ENCODE data around the gene SPATA3. TPM values are rescaled to one million over a fixed set of nuclear protein-coding genes. Genes with fewer than 3 reads are reported as not detected.

The SPATA3 gene
- total RNA-seq (2014; rRNA removed; shearing (Covaris generic); ENCODE audit: low replicate concordance) = not detected in 2 replicates

DNA sequence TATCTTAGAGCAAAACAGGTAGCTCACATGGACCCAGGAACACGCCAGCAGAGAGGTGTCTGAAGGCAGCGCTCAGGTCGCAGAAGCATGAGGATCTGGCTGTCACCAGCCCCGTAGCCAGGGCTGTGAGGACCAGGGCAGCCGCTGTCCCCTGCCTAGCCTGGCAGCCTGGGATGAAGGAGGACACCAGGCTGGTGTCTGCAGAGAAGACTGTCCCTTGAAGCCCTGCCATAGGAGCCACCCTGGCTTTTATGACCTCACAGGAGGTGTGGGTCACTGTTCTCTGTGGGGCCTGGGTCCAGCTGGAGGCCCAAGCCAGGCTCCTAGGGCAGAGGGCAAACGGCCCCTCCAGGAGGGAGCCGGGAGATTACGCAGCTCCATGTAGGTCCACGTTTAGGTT is at the start of gene SPATA3:
SPATA3 (plus strand) TSS at position 301 of the 400 bp plus-strand sequence. CDS start 113 bp downstream, outside the sequence.
- Histone ChIP-seq H2AFZ (ENCODE audit: low read length) (no peak within 1 kb of the TSS), H3K9ac (ENCODE audit: low read length) (no peak within 1 kb of the TSS), H3K27ac (ENCODE audit: low read length) (no peak within 1 kb of the TSS), H3K4me2 (ENCODE audit: low read depth, low read length, poor library complexity, severe bottlenecking) (no peak within 1 kb of the TSS), H3K27me3 (ENCODE audit: low read length) (no peaks in the 10 kb centered on the region), H4K20me1 (ENCODE audit: insufficient read depth, low read depth, low read length) (no peaks in the 10 kb centered on the region), H3K9me2 (replicated peaks; ENCODE audit: insufficient read depth, low read length) (no peaks in the 10 kb centered on the region), H3K79me2 (ENCODE audit: low read length) (no peaks in the 10 kb centered on the region), H3K9me3 (ENCODE audit: low read length) (no peaks in the 10 kb centered on the region), H3K36me3 (ENCODE audit: insufficient read depth, low read length) (no peaks in the 10 kb centered on the region), H3K4me3 (ENCODE audit: low read length) (no peak within 1 kb of the TSS), H3K4me1 (ENCODE audit: low read length) (no peaks in the 10 kb centered on the region)
- DNase-seq = no peak

DNA sequence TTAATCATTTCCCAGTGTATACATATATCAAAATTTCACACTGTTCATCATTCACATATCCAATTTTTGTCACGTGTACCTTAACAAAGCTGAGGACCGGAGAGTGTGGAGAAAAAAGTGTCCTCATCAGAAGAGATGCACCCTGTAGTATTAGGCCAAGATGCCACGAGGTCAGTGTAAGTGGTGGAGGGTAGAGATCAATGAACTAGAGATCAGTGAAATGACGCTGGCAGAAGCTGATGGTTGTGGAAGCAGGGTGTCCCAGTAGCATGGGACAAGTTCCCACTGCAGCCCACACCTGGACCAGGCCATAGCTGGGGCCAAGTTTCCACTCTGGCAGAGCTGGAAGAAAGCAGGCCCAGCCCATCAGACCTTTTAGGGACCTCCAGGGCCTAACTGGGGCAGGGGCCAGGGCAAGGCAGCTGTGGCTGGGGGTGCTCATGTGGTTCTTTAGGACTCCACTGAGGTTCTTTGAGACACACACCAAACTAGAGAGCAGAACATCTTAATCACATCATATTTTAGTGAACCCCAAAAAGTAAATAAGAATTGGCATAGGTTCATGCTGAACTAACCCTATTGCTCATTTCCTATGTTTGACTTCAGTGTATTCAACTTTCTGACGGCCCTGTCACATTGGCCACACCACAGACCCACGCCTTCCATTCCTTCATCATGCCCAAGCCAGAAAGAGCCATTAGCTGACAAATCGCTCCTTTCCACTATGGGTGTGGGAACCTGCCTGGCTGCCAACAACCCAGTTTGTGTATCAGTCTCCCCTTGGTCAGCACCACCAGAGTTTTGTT is 49.3 kb upstream of the SPATA3 start:
- Histone ChIP-seq H3K9ac (ENCODE audit: low read length) (no peak overlapping the region), H3K4me2 (ENCODE audit: low read depth, low read length, poor library complexity, severe bottlenecking) (no peak overlapping the region), H3K4me3 (ENCODE audit: low read length) (no peak overlapping the region)

DNA sequence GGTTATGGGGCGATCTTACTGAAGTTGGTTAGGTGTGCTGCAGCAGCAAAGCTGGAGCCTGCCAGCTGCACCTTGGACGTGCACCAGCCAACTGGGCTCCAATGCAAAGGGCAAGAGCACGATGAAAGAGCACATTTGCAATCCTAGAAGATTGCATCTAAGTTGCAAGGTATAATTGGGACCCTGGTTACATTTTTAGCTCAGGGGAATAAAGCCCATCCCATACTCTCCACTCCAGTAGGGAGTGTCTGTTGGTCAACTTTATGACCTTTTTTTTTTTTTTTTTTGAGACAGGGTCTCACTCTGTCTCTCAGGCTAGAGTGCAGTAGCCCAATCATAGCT is 48.7 kb upstream of the SPATA3 start:
- Histone ChIP-seq H4K20me1 (ENCODE audit: insufficient read depth, low read depth, low read length) (no peaks in the 10 kb centered on the region), H3K4me1 (ENCODE audit: low read length) (peaks cover 15% of the 10 kb centered on the region), H2AFZ (ENCODE audit: low read length) (no peak overlapping the region), H3K9me3 (ENCODE audit: low read length) (no peaks in the 10 kb centered on the region), H3K27ac (ENCODE audit: low read length) (no peak overlapping the region), H3K79me2 (ENCODE audit: low read length) (no peaks in the 10 kb centered on the region), H3K4me2 (ENCODE audit: low read depth, low read length, poor library complexity, severe bottlenecking) (no peak overlapping the region), H3K9me2 (replicated peaks; ENCODE audit: insufficient read depth, low read length) (no peaks in the 10 kb centered on the region), H3K4me3 (ENCODE audit: low read length) (no peak overlapping the region), H3K27me3 (ENCODE audit: low read length) (no peaks in the 10 kb centered on the region), H3K36me3 (ENCODE audit: insufficient read depth, low read length) (no peaks in the 10 kb centered on the region), H3K9ac (ENCODE audit: low read length) (no peak overlapping the region)
- DNase-seq = no peak

More for the DNA sequence above, 49.3 kb upstream of the SPATA3 start:
- no peaks in the 10 kb centered on the region for H3K36me3 ChIP-seq (ENCODE audit: insufficient read depth, low read length)
- H3K4me1 ChIP-seq (ENCODE audit: low read length) = peaks cover 15% of the 10 kb centered on the region
- no peak overlapping the region for H3K27ac ChIP-seq (ENCODE audit: low read length)
- no peaks in the 10 kb centered on the region for H3K79me2 ChIP-seq (ENCODE audit: low read length)
- no peaks in the 10 kb centered on the region for H3K9me3 ChIP-seq (ENCODE audit: low read length)
- H2AFZ ChIP-seq (ENCODE audit: low read length) = no peak overlapping the region
- H3K9me2 ChIP-seq (replicated peaks; ENCODE audit: insufficient read depth, low read length) = no peaks in the 10 kb centered on the region
- no peaks in the 10 kb centered on the region for H4K20me1 ChIP-seq (ENCODE audit: insufficient read depth, low read depth, low read length)
- DNase-seq = no peak
- H3K27me3 ChIP-seq (ENCODE audit: low read length) = no peaks in the 10 kb centered on the region

DNA sequence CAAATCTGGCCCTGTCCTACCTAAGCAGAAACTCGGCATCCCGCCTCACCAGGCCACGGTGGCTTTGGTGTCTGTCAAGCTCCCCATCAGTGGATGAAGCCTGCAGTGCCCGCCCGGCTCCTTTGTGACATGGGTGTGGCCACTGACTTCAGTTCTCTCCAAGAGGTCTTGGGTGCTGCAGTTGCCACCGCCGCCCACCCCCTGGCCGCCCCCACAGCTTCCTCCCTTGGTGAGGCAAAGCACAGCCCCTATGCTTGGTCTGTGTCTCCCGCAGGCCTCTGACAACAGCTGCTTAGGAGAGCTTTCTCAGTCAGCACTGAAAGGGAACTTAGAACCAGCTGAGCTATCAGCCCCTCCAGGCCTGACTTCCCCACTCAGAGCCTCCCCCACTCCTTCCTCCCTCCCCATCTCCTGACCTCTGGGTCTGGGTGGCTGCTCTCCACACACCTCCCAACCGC is 48.0 kb upstream of the SPATA3 start:
- Histone ChIP-seq H3K4me2 (ENCODE audit: low read depth, low read length, poor library complexity, severe bottlenecking) (no peak overlapping the region), H3K9me3 (ENCODE audit: low read length) (no peaks in the 10 kb centered on the region), H3K79me2 (ENCODE audit: low read length) (no peaks in the 10 kb centered on the region), H3K27me3 (ENCODE audit: low read length) (no peaks in the 10 kb centered on the region), H3K27ac (ENCODE audit: low read length) (no peak overlapping the region), H4K20me1 (ENCODE audit: insufficient read depth, low read depth, low read length) (no peaks in the 10 kb centered on the region), H3K36me3 (ENCODE audit: insufficient read depth, low read length) (no peaks in the 10 kb centered on the region), H3K9me2 (replicated peaks; ENCODE audit: insufficient read depth, low read length) (no peaks in the 10 kb centered on the region), H3K4me1 (ENCODE audit: low read length) (peaks cover 15% of the 10 kb centered on the region), H2AFZ (ENCODE audit: low read length) (no peak overlapping the region), H3K9ac (ENCODE audit: low read length) (no peak overlapping the region), H3K4me3 (ENCODE audit: low read length) (no peak overlapping the region)
- no peak for DNase-seq

- H3K27me3 ChIP-seq (ENCODE audit: low read length) = no peaks in the 10 kb centered on the region
- DNase-seq = no peak
- no peaks in the 10 kb centered on the region for H3K36me3 ChIP-seq (ENCODE audit: insufficient read depth, low read length)
- no peaks in the 10 kb centered on the region for H3K4me1 ChIP-seq (ENCODE audit: low read length)
- no peak overlapping the region for H2AFZ ChIP-seq (ENCODE audit: low read length)
- no peaks in the 10 kb centered on the region for H3K9me2 ChIP-seq (replicated peaks; ENCODE audit: insufficient read depth, low read length)
- no peaks in the 10 kb centered on the region for H4K20me1 ChIP-seq (ENCODE audit: insufficient read depth, low read depth, low read length)
- no peak overlapping the region for H3K27ac ChIP-seq (ENCODE audit: low read length)
- H3K79me2 ChIP-seq (ENCODE audit: low read length) = no peaks in the 10 kb centered on the region
- H3K4me2 ChIP-seq (ENCODE audit: low read depth, low read length, poor library complexity, severe bottlenecking) = no peak overlapping the region
- H3K4me3 ChIP-seq (ENCODE audit: low read length) = no peak overlapping the region
- H3K9ac ChIP-seq (ENCODE audit: low read length) = no peak overlapping the region
- H3K9me3 ChIP-seq (ENCODE audit: low read length) = no peaks in the 10 kb centered on the region
Measured at GRCh38 chr2:230949966-230950873, 45.7 kb upstream of the SPATA3 start.

GRCh38 chr2:230950874-230951339 is 45.0 kb upstream of the SPATA3 start:
- H3K4me3 ChIP-seq (ENCODE audit: low read length) = no peak overlapping the region
- H4K20me1 ChIP-seq (ENCODE audit: insufficient read depth, low read depth, low read length) = no peaks in the 10 kb centered on the region
- no peak overlapping the region for H3K4me2 ChIP-seq (ENCODE audit: low read depth, low read length, poor library complexity, severe bottlenecking)
- no peaks in the 10 kb centered on the region for H3K27me3 ChIP-seq (ENCODE audit: low read length)
- H3K36me3 ChIP-seq (ENCODE audit: insufficient read depth, low read length) = no peaks in the 10 kb centered on the region
- no peak for DNase-seq
- no peaks in the 10 kb centered on the region for H3K9me3 ChIP-seq (ENCODE audit: low read length)
- no peaks in the 10 kb centered on the region for H3K79me2 ChIP-seq (ENCODE audit: low read length)
- no peaks in the 10 kb centered on the region for H3K4me1 ChIP-seq (ENCODE audit: low read length)
- H3K9ac ChIP-seq (ENCODE audit: low read length) = no peak overlapping the region
- H3K9me2 ChIP-seq (replicated peaks; ENCODE audit: insufficient read depth, low read length) = no peaks in the 10 kb centered on the region
- no peak overlapping the region for H3K27ac ChIP-seq (ENCODE audit: low read length)
- no peak overlapping the region for H2AFZ ChIP-seq (ENCODE audit: low read length)

GRCh38 chr2:230951396-230951795 is 44.5 kb upstream of the SPATA3 start:
- H3K27me3 ChIP-seq (ENCODE audit: low read length) = no peaks in the 10 kb centered on the region
- no peaks in the 10 kb centered on the region for H3K9me3 ChIP-seq (ENCODE audit: low read length)
- no peaks in the 10 kb centered on the region for H3K36me3 ChIP-seq (ENCODE audit: insufficient read depth, low read length)
- H3K4me2 ChIP-seq (ENCODE audit: low read depth, low read length, poor library complexity, severe bottlenecking) = no peak overlapping the region
- DNase-seq = no peak
- H3K4me3 ChIP-seq (ENCODE audit: low read length) = no peak overlapping the region
- H3K27ac ChIP-seq (ENCODE audit: low read length) = no peak overlapping the region
- no peak overlapping the region for H3K9ac ChIP-seq (ENCODE audit: low read length)
- H4K20me1 ChIP-seq (ENCODE audit: insufficient read depth, low read depth, low read length) = no peaks in the 10 kb centered on the region
- no peaks in the 10 kb centered on the region for H3K9me2 ChIP-seq (replicated peaks; ENCODE audit: insufficient read depth, low read length)
- H2AFZ ChIP-seq (ENCODE audit: low read length) = no peak overlapping the region
- no peaks in the 10 kb centered on the region for H3K4me1 ChIP-seq (ENCODE audit: low read length)
- no peaks in the 10 kb centered on the region for H3K79me2 ChIP-seq (ENCODE audit: low read length)

Measured in Karpas-422 (cell line).